Common myeloid progenitor, CD34-positive (primary cell): ENCODE results near the gene ABCA4.

Source experiments
- CTCF ChIA-PET: fragments of 350-600 bp; sonication (Branson Sonifier 250); formaldehyde crosslinking; loops from one replicate; lab custom pipeline; 2021; ENCODE audit warnings: antibody characterized with exemption; lab: Charles Lee
- POLR2A ChIA-PET: fragments of 350-600 bp; sonication (Branson Sonifier 250); formaldehyde crosslinking; loops from one replicate; lab custom pipeline; 2021; ENCODE audit warnings: antibody characterized with exemption; lab: Charles Lee
- DNase-seq, 3 donors: peaks; one replicate each; pipeline versions ENCODE4 v3.0.0 to v3.0.0-alpha.2; 2013
- H3K27ac ChIP-seq, 2 experiments: 1 replicate in 1 of 2; 2 replicates in 1 of 2; pipeline ENCODE4 v1.7.0; 2013; ENCODE audit warnings: inconsistent platforms in 2 of 2, low read length in 2 of 2, mild to moderate bottlenecking in 2 of 2, low read depth in 1 of 2, moderate library complexity in 1 of 2; ENCODE audit not compliant: severe bottlenecking in 2 of 2, insufficient read depth in 1 of 2, poor library complexity in 1 of 2
- H3K27me3 ChIP-seq, 5 experiments: replicated peaks in 2 of 5; 1 replicate in 3 of 5; 2 replicates in 2 of 5; pipeline versions ENCODE4 v1.6.1 to v1.7.0; 2013; ENCODE audit warnings: low read length in 4 of 5, mild to moderate bottlenecking in 2 of 5, moderate library complexity in 2 of 5, inconsistent platforms in 1 of 5; ENCODE audit not compliant: insufficient read depth in 5 of 5, control insufficient read depth in 4 of 5
- H3K36me3 ChIP-seq, 4 experiments: 1 replicate in 2 of 4; 2 replicates in 2 of 4; pipeline versions ENCODE4 v1.6.1 to v1.7.0; 2013; ENCODE audit warnings: low read length in 3 of 4, control low read depth in 1 of 4, mild to moderate bottlenecking in 1 of 4; ENCODE audit not compliant: control insufficient read depth in 4 of 4, insufficient read depth in 4 of 4
- H3K4me1 ChIP-seq, 4 experiments: 1 replicate in 3 of 4; 2 replicates in 1 of 4; pipeline versions ENCODE4 v1.6.1 to v1.7.1; 2013; ENCODE audit warnings: low read length in 3 of 4, mild to moderate bottlenecking in 3 of 4, control low read depth in 1 of 4, inconsistent platforms in 1 of 4, moderate library complexity in 1 of 4; ENCODE audit not compliant: control insufficient read depth in 4 of 4, insufficient read depth in 4 of 4; ENCODE audit errors: control extremely low read depth in 1 of 4
- H3K4me3 ChIP-seq, 7 experiments: 1 replicate in 4 of 7; 2 replicates in 3 of 7; pipeline versions ENCODE4 v1.5.1 to v1.7.0; 2013; ENCODE audit warnings: mild to moderate bottlenecking in 7 of 7, low read length in 6 of 7, moderate library complexity in 6 of 7, inconsistent platforms in 2 of 7, low read depth in 2 of 7, control low read depth in 1 of 7; ENCODE audit not compliant: insufficient read depth in 4 of 7, control insufficient read depth in 1 of 7; ENCODE audit errors: extremely low read depth in 1 of 7
- H3K9me3 ChIP-seq, 5 experiments: 1 replicate in 4 of 5; 2 replicates in 1 of 5; pipeline versions ENCODE4 v1.6.1 to v1.7.1; 2013; ENCODE audit warnings: low read length in 4 of 5, mild to moderate bottlenecking in 2 of 5, inconsistent platforms in 1 of 5, low read depth in 1 of 5, moderate library complexity in 1 of 5; ENCODE audit not compliant: control insufficient read depth in 4 of 5, insufficient read depth in 2 of 5; ENCODE audit errors: control extremely low read depth in 1 of 5
- WGBS: methylation state at CpG from one replicate; pipeline ENCODE4 v1.1.5; 2013; ENCODE audit not compliant: insufficient coverage; 5-methylcytosine and 5-hydroxymethylcytosine counted together

Gene ABCA4

GRCh38 chr1:94024104-94024792, 96.7 kb downstream of the ABCA4 start:
- WGBS = 64% methylated on average over 7 of the region's 8 CpGs
- peaks cover 0 to 3% (median 1%) of the 10 kb centered on the region in 4 experiments for H3K4me1 ChIP-seq
- CTCF ChIA-PET = interaction anchor here (1.2 to 31.4 kb wide), 6 partner anchors 17 to 781 kb away, joined by 3 to 616 read pairs (median 8); no protein-coding TSS in a partner anchor
- peaks cover 0 to 6% (median 0%) of the 10 kb centered on the region in 5 experiments for H3K27me3 ChIP-seq
- H3K9me3 ChIP-seq = no peaks in the 10 kb centered on the region
- H3K36me3 ChIP-seq = no peaks in the 10 kb centered on the region
- H3K4me3 ChIP-seq = no peak overlapping the region
- POLR2A ChIA-PET = no interaction called here
- H3K27ac ChIP-seq = no peak overlapping the region
- peak in 2 of 3 donors; percentile 53 to 75 for DNase-seq

- H3K4me1 ChIP-seq = no peaks in the 10 kb centered on the region
- 96% methylated on average over 6 of the region's 6 CpGs for WGBS
- POLR2A ChIA-PET = no interaction called here
- H3K27ac ChIP-seq = no peak overlapping the region
- H3K9me3 ChIP-seq = no peaks in the 10 kb centered on the region
- H3K36me3 ChIP-seq = no peaks in the 10 kb centered on the region
- DNase-seq = no peak
- no peak overlapping the region for H3K4me3 ChIP-seq
- H3K27me3 ChIP-seq = peaks cover 0 to 5% (median 0%) of the 10 kb centered on the region in 5 experiments
- CTCF ChIA-PET = interaction anchor here (10.8 to 31.4 kb wide), 2 partner anchors 18 to 313 kb away, joined by 225 to 616 read pairs; no protein-coding TSS in a partner anchor
Observed at GRCh38 chr1:94022471-94023189, 98.3 kb downstream of the ABCA4 start.

- ChIA-PET POLR2A (no interaction called here), CTCF (interaction anchor here (0.8 to 31.4 kb wide), 4 partner anchors 14 to 315 kb away, joined by 3 to 616 read pairs (median 114); no protein-coding TSS in a partner anchor)
- Histone ChIP-seq H3K27ac (no peak overlapping the region), H3K9me3 (no peaks in the 10 kb centered on the region), H3K36me3 (no peaks in the 10 kb centered on the region), H3K4me3 (no peak overlapping the region), H3K4me1 (peaks cover 0 to 5% (median 0%) of the 10 kb centered on the region in 4 experiments), H3K27me3 (peaks cover 0 to 4% (median 0%) of the 10 kb centered on the region in 5 experiments)
- 92% methylated on average over 9 of the region's 10 CpGs for WGBS
- DNase-seq = no peak
Observed at GRCh38 chr1:94020764-94021579, 100.0 kb downstream of the ABCA4 start.

- 98% methylated on average over 6 of the region's 9 CpGs for WGBS
- POLR2A ChIA-PET = no interaction called here
Observed at GRCh38 chr1:94019327-94019726, 101.6 kb downstream of the ABCA4 start.

GRCh38 chr1:94017155-94017829, 103.7 kb downstream of the ABCA4 start:
- Histone ChIP-seq H3K4me1 (peaks cover 0 to 5% (median 0%) of the 10 kb centered on the region in 4 experiments), H3K9me3 (no peaks in the 10 kb centered on the region), H3K27ac (no peak overlapping the region), H3K36me3 (no peaks in the 10 kb centered on the region), H3K4me3 (no peak overlapping the region), H3K27me3 (no peaks in the 10 kb centered on the region)
- POLR2A ChIA-PET = interaction anchor here (0.6 kb wide), 1 partner anchor 12 kb away, joined by 3 read pairs; no protein-coding TSS in a partner anchor
- 37% methylated on average over 5 of the region's 6 CpGs for WGBS
- peak in 2 of 3 donors; percentile 73 to 82 for DNase-seq
- CTCF ChIA-PET = interaction anchor here (0.6 to 3.0 kb wide), 5 partner anchors 8 to 447 kb away, joined by 3 to 14 read pairs (median 3); no protein-coding TSS in a partner anchor

More at GRCh38 chr1:94019327-94019726, 101.6 kb downstream of the ABCA4 start:
- Histone ChIP-seq H3K27ac (no peak overlapping the region), H3K36me3 (no peaks in the 10 kb centered on the region), H3K9me3 (no peaks in the 10 kb centered on the region), H3K4me3 (no peak overlapping the region), H3K4me1 (peaks cover 0 to 5% (median 0%) of the 10 kb centered on the region in 4 experiments), H3K27me3 (peaks cover 0 to 4% (median 0%) of the 10 kb centered on the region in 5 experiments)
- DNase-seq = no peak
- CTCF ChIA-PET = no interaction called here

GRCh38 chr1:94015489-94015817, 105.5 kb downstream of the ABCA4 start:
- CTCF ChIA-PET = interaction anchor here (0.9 to 3.0 kb wide), 4 partner anchors 10 to 321 kb away, joined by 3 to 14 read pairs (median 4); no protein-coding TSS in a partner anchor
- WGBS = 89% methylated on average over 2 of the region's 3 CpGs
- no peak for DNase-seq
- H3K27me3 ChIP-seq = no peaks in the 10 kb centered on the region
- POLR2A ChIA-PET = no interaction called here
- no peaks in the 10 kb centered on the region for H3K9me3 ChIP-seq
- H3K36me3 ChIP-seq = no peaks in the 10 kb centered on the region
- H3K27ac ChIP-seq = no peak overlapping the region
- no peak overlapping the region for H3K4me3 ChIP-seq
- peaks cover 0 to 5% (median 0%) of the 10 kb centered on the region in 4 experiments for H3K4me1 ChIP-seq
